ENCODE measurements around the gene ECEL1. TPM values are rescaled to one million over a fixed set of nuclear protein-coding genes. Genes with fewer than 3 reads are reported as not detected.

ECEL1 gene
- total RNA-seq, 3 donors from 2014 or later (not counting 1 experiment from before 2014, with no cell fraction given): not detected

DNA sequence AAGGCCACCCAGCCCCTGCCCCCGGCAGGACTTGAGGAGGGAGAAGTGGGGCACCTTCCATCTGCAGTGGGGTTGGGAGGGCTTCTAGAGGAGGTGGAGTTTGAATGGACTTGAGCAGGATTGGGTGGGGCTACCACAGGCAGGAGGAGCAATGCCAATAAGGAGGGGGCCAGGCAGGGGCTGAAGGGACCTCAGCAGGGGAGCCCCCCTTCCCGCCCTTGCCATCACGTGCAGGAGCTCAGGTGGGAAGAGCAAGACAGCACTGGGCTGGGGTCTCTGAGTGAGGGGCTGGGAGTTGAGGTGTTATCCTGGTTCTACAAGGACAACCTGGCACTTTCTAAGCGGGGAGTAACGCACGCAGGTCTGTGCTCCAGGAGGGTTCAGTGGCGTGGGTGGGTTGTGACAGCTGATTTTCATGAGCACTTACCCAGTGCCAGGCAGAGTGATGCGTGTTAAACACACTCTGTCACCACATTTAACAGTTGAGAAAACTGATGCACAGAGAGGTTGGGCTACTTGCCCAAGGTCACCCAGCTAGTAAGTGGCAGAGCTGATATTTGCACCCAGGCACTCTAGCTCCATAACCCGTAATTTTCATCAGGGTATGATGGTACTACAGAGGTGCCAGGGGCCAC lies 43.1 kb upstream of the ECEL1 start:
- no peak for TF ChIP-seq CTCF (IDR thresholded peaks at IDR 0.05)
- Mint-ChIP-seq H3K9me3 (no peaks in the 10 kb centered on the region), H3K4me1 (peaks cover 9 to 13% of the 10 kb centered on the region in 2 donors), H3K4me3 (no peak overlapping the region), H3K36me3 (no peaks in the 10 kb centered on the region), H3K27ac (no peak overlapping the region), H3K27me3 (ENCODE audit: low read depth in 2 of 2) (peaks cover 0 to 6% of the 10 kb centered on the region in 2 donors)
- Histone ChIP-seq H3K9me3 (ENCODE audit: control insufficient read depth, insufficient read depth, low read length) (no peaks in the 10 kb centered on the region), H3K4me1 (ENCODE audit: control insufficient read depth, insufficient read depth, low read length) (peaks cover 15% of the 10 kb centered on the region), H3K4me3 (ENCODE audit: low read length) (no peak overlapping the region), H3K36me3 (ENCODE audit: control insufficient read depth, insufficient read depth, low read length) (no peaks in the 10 kb centered on the region), H3K27me3 (ENCODE audit: control insufficient read depth, insufficient read depth, low read length) (no peaks in the 10 kb centered on the region), H3K27ac (ENCODE audit: low read length) (no peak overlapping the region)
- DNase-seq (no peak), ATAC-seq (no peak)
- intact Hi-C loops (cut with micrococcal nuclease): no loop called here
- WGBS (ENCODE audit: insufficient coverage): 81% methylated on average over 9 of the region's 9 CpGs

- Mint-ChIP-seq H3K4me3 (no peak overlapping the region), H3K9me3 (no peaks in the 10 kb centered on the region), H3K27ac (no peak overlapping the region), H3K27me3 (ENCODE audit: low read depth in 2 of 2) (peaks cover 0 to 6% of the 10 kb centered on the region in 2 donors), H3K36me3 (no peaks in the 10 kb centered on the region), H3K4me1 (peaks cover 9 to 13% of the 10 kb centered on the region in 2 donors)
- Histone ChIP-seq H3K4me1 (ENCODE audit: control insufficient read depth, insufficient read depth, low read length) (peaks cover 15% of the 10 kb centered on the region), H3K4me3 (ENCODE audit: low read length) (no peak overlapping the region), H3K27ac (ENCODE audit: low read length) (no peak overlapping the region), H3K27me3 (ENCODE audit: control insufficient read depth, insufficient read depth, low read length) (no peaks in the 10 kb centered on the region), H3K36me3 (ENCODE audit: control insufficient read depth, insufficient read depth, low read length) (no peaks in the 10 kb centered on the region), H3K9me3 (ENCODE audit: control insufficient read depth, insufficient read depth, low read length) (no peaks in the 10 kb centered on the region)
- ATAC-seq (no peak), DNase-seq (no peak)
- intact Hi-C loops (cut with micrococcal nuclease): no loop called here
- no peak for TF ChIP-seq CTCF (IDR thresholded peaks at IDR 0.05)
- WGBS (ENCODE audit: insufficient coverage): 93% methylated on average over 17 of the region's 17 CpGs
Observed at GRCh38 chr2:232529806-232530547, 42.3 kb upstream of the ECEL1 start.

DNA sequence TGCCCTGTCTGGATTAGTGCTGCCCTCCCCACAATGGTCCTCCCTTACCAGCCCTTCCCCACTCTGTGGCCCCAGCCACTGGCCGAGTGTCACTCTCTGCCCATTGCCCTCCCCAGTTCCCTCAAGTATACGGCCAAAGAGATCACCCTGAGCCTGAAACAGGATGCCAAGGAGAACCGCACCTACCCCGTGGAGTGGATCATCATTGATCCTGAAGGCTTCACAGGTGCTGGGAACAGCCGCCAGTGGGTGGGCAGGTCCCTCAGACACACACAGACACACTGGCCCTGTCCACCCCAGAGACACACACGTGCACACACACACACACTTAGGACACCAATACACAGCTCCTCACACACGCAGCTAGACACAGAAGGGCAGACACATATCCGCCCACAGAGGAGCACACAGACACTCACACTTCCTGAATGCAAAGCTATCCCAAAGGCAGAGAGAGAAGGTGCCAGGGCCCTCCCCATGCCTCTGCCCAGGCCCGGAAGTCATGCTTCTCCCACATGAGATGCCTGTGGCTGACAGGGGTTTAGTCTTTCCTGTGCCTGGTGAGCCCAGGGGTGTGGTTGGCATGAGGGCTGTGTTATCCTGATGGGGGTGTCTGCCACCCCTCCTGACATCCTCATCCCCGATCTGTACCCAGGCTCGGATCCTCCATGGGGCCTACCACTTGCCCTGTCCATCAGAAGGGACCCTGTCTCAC lies 41.3 kb upstream of the ECEL1 start:
- intact Hi-C loops (cut with micrococcal nuclease): no loop called here
- Mint-ChIP-seq H3K36me3 (no peaks in the 10 kb centered on the region), H3K27ac (peak overlapping the region in 1 of 2 donors; percentile 77), H3K27me3 (ENCODE audit: low read depth in 2 of 2) (peaks cover 6 to 12% of the 10 kb centered on the region in 2 donors), H3K9me3 (no peaks in the 10 kb centered on the region), H3K4me3 (no peak overlapping the region), H3K4me1 (peaks cover 9 to 13% of the 10 kb centered on the region in 2 donors)
- peak in 2 of 3 donors; percentile 36 to 43 for ATAC-seq
- H3K27ac ChIP-seq (ENCODE audit: low read length): no peak overlapping the region
- H3K27me3 ChIP-seq (ENCODE audit: control insufficient read depth, insufficient read depth, low read length): peaks cover 4% of the 10 kb centered on the region
- peak in 1 of 2 donors; percentile 31 for DNase-seq
- peaks cover 20% of the 10 kb centered on the region for H3K4me1 ChIP-seq (ENCODE audit: control insufficient read depth, insufficient read depth, low read length)
- no peaks in the 10 kb centered on the region for H3K36me3 ChIP-seq (ENCODE audit: control insufficient read depth, insufficient read depth, low read length)
- 55% methylated on average over 11 of the region's 11 CpGs for whole genome bisulfite sequencing (ENCODE audit: insufficient coverage)
- H3K9me3 ChIP-seq (ENCODE audit: control insufficient read depth, insufficient read depth, low read length): no peaks in the 10 kb centered on the region
- no peak overlapping the region for H3K4me3 ChIP-seq (ENCODE audit: low read length)
- TF ChIP-seq CTCF (IDR thresholded peaks at IDR 0.05): no peak

Measured in natural killer cell (primary cell).